ENCODE measurements around the gene PLAC8L1. TPM values are rescaled to one million over a fixed set of nuclear protein-coding genes. Genes with fewer than 3 reads are reported as not detected.
A peak's percentile ranks its signal among the peaks of the same experiment; 100 is the strongest.

Gene PLAC8L1
- total and polyA plus RNA-seq, 2 of the 4 experiments (the other 2 are of a cell fraction), result 0.27 TPM; not detected in 1

GRCh38 chr5:146040527-146040926, 64.8 kb downstream of the PLAC8L1 start:
- TF ChIP-seq NFE2L2 (IDR thresholded peaks at IDR 0.05; ENCODE audit: low read depth, low read length), result no peak
- no peak for TF ChIP-seq MAFK (IDR thresholded peaks at IDR 0.05; ENCODE audit: low read depth, low read length)
- no peak for TF ChIP-seq POLR2A (IDR thresholded peaks at IDR 0.05; ENCODE audit: low read depth, low read length)
- no peak for TF ChIP-seq BHLHE40 (IDR thresholded peaks at IDR 0.05; ENCODE audit: low read depth, low read length)
- no peak for TF ChIP-seq RCOR1 (IDR thresholded peaks at IDR 0.05; ENCODE audit: insufficient replicate concordance, low read length)
- TF ChIP-seq CHD1 (IDR thresholded peaks at IDR 0.05; ENCODE audit: low read depth, low read length), result no peak
- TF ChIP-seq SMC3 (IDR thresholded peaks at IDR 0.05; ENCODE audit: low read depth, low read length), result no peak
- no peak for TF ChIP-seq RFX5 (IDR thresholded peaks at IDR 0.05; ENCODE audit: low read depth, low read length)
- in situ Hi-C loops (cut with MboI; ENCODE audit: low sequenced_read_pairs) (no loop called here), dilution Hi-C loops (cut with HindIII; ENCODE audit: low sequenced_read_pairs, unreplicated experiment) (no loop called here), intact Hi-C loops (cut with micrococcal nuclease) (no loop called here)
- POLR2A ChIA-PET (ENCODE audit: unreplicated experiment), result no interaction called here
- H2AK9ac ChIP-seq (replicated peaks; ENCODE audit: low read depth, low read length, poor library complexity), result no peak overlapping the region
- no peak for ATAC-seq (ENCODE audit: low read depth)
- H4K91ac ChIP-seq (ENCODE audit: insufficient read depth, low read depth, low read length), result no peak overlapping the region
- no peak overlapping the region for H2BK5ac ChIP-seq (ENCODE audit: low read depth, low read length, poor library complexity, severe bottlenecking)
- H3K23ac ChIP-seq (ENCODE audit: low read depth, low read length), result no peak overlapping the region
- 100% methylated on average over 1 of the region's 3 CpGs; no CpG with 5 or more reads in 1 of the 2 experiments for WGBS, 2 experiments (ENCODE audit: extremely low coverage in 2 of 2, insufficient read length in 1 of 2)
- H2BK120ac ChIP-seq (ENCODE audit: low read depth, low read length), result peak overlapping the region; percentile 59; the same call in 1 of the 2 replicates
- H4K5ac ChIP-seq (ENCODE audit: low read depth, low read length), result no peak overlapping the region
- peaks cover 16% of the 10 kb centered on the region for H3K9me1 ChIP-seq (ENCODE audit: insufficient read depth, low read length)
- no peak overlapping the region for H2AFZ ChIP-seq (replicated peaks; ENCODE audit: low read length, poor library complexity)
- no peaks in the 10 kb centered on the region for H3K79me1 ChIP-seq (ENCODE audit: low read depth in 1 of 2, low read length in 2 of 2)
- no peaks in the 10 kb centered on the region for H4K20me1 ChIP-seq (ENCODE audit: insufficient read depth, low read length)
- 0 out of 2 replicates have a peak overlapping the region, but pooled peaks have one; percentile 33 for H3K14ac ChIP-seq (replicated peaks; ENCODE audit: low read depth, low read length)
- no peak overlapping the region for H3K18ac ChIP-seq (ENCODE audit: low read depth, low read length)
- no TSS peak for BruUV-seq (replicated peaks)
- peaks cover 7% of the 10 kb centered on the region for H3K4me1 ChIP-seq (ENCODE audit: control insufficient read depth, insufficient read depth, low read length)
- DNase-seq, result no peak
- H3K36me3 ChIP-seq (ENCODE audit: control insufficient read depth, insufficient read depth, low read length), result no peaks in the 10 kb centered on the region
- H2AK5ac ChIP-seq (ENCODE audit: low read depth, low read length), result peak overlapping the region; percentile 80; the same call in 1 of the 2 replicates
- H2BK15ac ChIP-seq (ENCODE audit: low read depth, low read length), result peak overlapping the region; percentile 78; the same call in 1 of the 3 replicates
- CTCF ChIA-PET, result interaction anchor here (0.6 to 1.6 kb wide), 8 partner anchors 8 to 219 kb away, joined by 3 to 10 read pairs (median 4); no protein-coding TSS in a partner anchor
- no peak overlapping the region for H3K27ac ChIP-seq (ENCODE audit: insufficient read depth, low read length)
- H3K4me3 ChIP-seq (ENCODE audit: insufficient read depth, low read depth, low read length), result no peak overlapping the region
- no peaks in the 10 kb centered on the region for H3K9me3 ChIP-seq (ENCODE audit: control insufficient read depth, insufficient read depth, low read length)
- peak overlapping the region; percentile 65; the same call in 1 of the 2 replicates for H2BK20ac ChIP-seq (ENCODE audit: low read depth, low read length)
- H3K4ac ChIP-seq (ENCODE audit: low read depth, low read length), result peak overlapping the region; percentile 18; the same call in 1 of the 2 replicates
- H3K4me2 ChIP-seq (ENCODE audit: low read depth, low read length), result no peak overlapping the region
- H4K8ac ChIP-seq (ENCODE audit: low read depth in 2 of 2, low read length in 2 of 2), result no peak overlapping the region
- H3K56ac ChIP-seq (ENCODE audit: extremely low read depth, insufficient read depth, low read length), result no peak overlapping the region
- no peak overlapping the region for H3K9ac ChIP-seq (ENCODE audit: low read depth, low read length)
- H3K27me3 ChIP-seq (ENCODE audit: control insufficient read depth, insufficient read depth, low read length), result no peaks in the 10 kb centered on the region

Data from IMR-90 (cell line).